Caco-2 (cell line): ENCODE measurements around the gene MMS22L. TPM values are rescaled to one million over a fixed set of nuclear protein-coding genes. Genes with fewer than 3 reads are reported as not detected.

Experiments
- BruUV-seq: library from RNA; stranded (reverse); fragments of 400-500 nt; replicated peaks from 2 replicates; lab custom pipeline; 2021; lab: Mats Ljungman, UMichigan
- CTCF ChIA-PET: fragments of 300-600 bp; sonication (Branson Sonifier 250); formaldehyde crosslinking; loops from one replicate; lab custom pipeline; 2022; ENCODE audit warnings: antibody characterized with exemption; lab: Charles Lee
- POLR2A ChIA-PET: fragments of 300-600 bp; sonication (Branson Sonifier 250); formaldehyde crosslinking; loops from one replicate; lab custom pipeline; 2022; ENCODE audit warnings: antibody characterized with exemption; lab: Charles Lee
- DNase-seq, 2 experiments: peaks; one replicate each; pipeline versions ENCODE4 v3.0.0 to v3.0.0-alpha.2; 2020 to 2022
- H3K27me3 ChIP-seq: replicated peaks from 2 replicates; pipeline ENCODE4 v1.6.0; 2011; ENCODE audit warnings: low read length; ENCODE audit not compliant: control insufficient read depth, insufficient read depth
- H3K36me3 ChIP-seq: 2 replicates; pipeline ENCODE4 v1.5.1; 2011; ENCODE audit warnings: low read length; ENCODE audit not compliant: control insufficient read depth, insufficient read depth
- H3K4me1 ChIP-seq: fragments of 250-450 bp; sonication (Bioruptor Pico); 2 replicates; pipeline ENCODE4 v1.5.1; 2020; ENCODE audit warnings: mild to moderate bottlenecking
- H3K4me3 ChIP-seq: 2 replicates; pipeline ENCODE4 v1.5.1; 2011; ENCODE audit warnings: low read depth, mild to moderate bottlenecking, control low read depth, low read length
- H3K9me3 ChIP-seq: fragments of 250-450 bp; sonication (Bioruptor Pico); 2 replicates; pipeline ENCODE4 v1.5.1; 2020; ENCODE audit warnings: mild to moderate bottlenecking, moderate library complexity
- H3K27ac Mint-ChIP-seq: one replicate; pipeline ENCODE4 v1.8.0; 2022; ENCODE audit warnings: mixed read lengths; ENCODE audit not compliant: unreplicated experiment
- H3K27me3 Mint-ChIP-seq: one replicate; pipeline ENCODE4 v1.8.0; 2022; ENCODE audit warnings: mixed read lengths; ENCODE audit not compliant: insufficient read depth, unreplicated experiment
- H3K36me3 Mint-ChIP-seq: one replicate; pipeline ENCODE4 v1.8.0; 2022; ENCODE audit warnings: mild to moderate bottlenecking, mixed read lengths; ENCODE audit not compliant: insufficient read depth, unreplicated experiment
- H3K4me1 Mint-ChIP-seq: one replicate; pipeline ENCODE4 v1.8.0; 2022; ENCODE audit warnings: low read depth, mixed read lengths; ENCODE audit not compliant: unreplicated experiment
- H3K4me3 Mint-ChIP-seq: one replicate; pipeline ENCODE4 v1.8.0; 2022; ENCODE audit warnings: mild to moderate bottlenecking, moderate library complexity, mixed read lengths; ENCODE audit not compliant: unreplicated experiment
- H3K9me3 Mint-ChIP-seq: one replicate; pipeline ENCODE4 v1.8.0; 2022; ENCODE audit warnings: mixed read lengths; ENCODE audit not compliant: unreplicated experiment
- CTCF ChIP-seq, 2 experiments: fragments of 200-600 bp in 1 of 2; IDR thresholded peaks; 1 replicate in 1 of 2; 2 replicates in 1 of 2; pipeline versions ENCODE4 v1.5.1 to v1.8.0; 2011 to 2022; ENCODE audit warnings: antibody characterized with exemption in 1 of 2, control low read depth in 1 of 2, inconsistent platforms in 1 of 2, low read depth in 1 of 2, low read length in 1 of 2, mild to moderate bottlenecking in 1 of 2, moderate library complexity in 1 of 2; ENCODE audit not compliant: insufficient read depth in 1 of 2, severe bottlenecking in 1 of 2, unreplicated experiment in 1 of 2
- intact Hi-C: fragments of 100-400 bp; cut with micrococcal nuclease; formaldehyde crosslinking; loops from one replicate; pipeline ENCODE4 v1.10.0; 2022; ENCODE audit not compliant: unreplicated experiment
- total RNA-seq: library from RNA; stranded (reverse); gene quantifications from 2 replicates; pipeline ENCODE4 v1.2.3, GENCODE V29; 2022

MMS22L gene
- total RNA-seq, 1 experiment from 2014 or later = 32.1 TPM

DNA sequence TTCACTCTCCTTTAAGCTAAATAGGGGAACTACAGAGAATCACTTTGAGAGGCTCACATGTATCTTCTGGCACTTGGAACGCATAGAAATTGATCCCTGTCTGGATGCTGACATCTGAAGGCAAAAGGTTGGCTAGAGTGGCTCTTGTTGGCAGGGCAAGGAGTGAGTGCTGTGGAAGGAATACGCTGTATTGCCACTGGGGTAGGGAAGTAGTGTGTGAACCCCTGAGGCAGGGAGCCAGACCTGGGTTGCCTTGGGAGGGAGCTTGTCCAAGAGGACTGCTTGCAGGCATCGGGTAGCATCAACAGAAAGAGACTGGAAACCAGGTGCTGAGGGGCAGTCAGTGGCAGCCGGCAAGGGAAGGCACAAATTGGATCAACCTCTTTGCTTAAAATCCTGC, 8.9 kb upstream of the MMS22L start:
- H3K9me3 ChIP-seq = no peaks in the 10 kb centered on the region
- ChIA-PET POLR2A (no interaction called here), CTCF (no interaction called here)
- no peak overlapping the region for H3K4me3 ChIP-seq
- H3K27ac Mint-ChIP-seq = no peak overlapping the region
- peaks cover 7% of the 10 kb centered on the region for H3K4me1 Mint-ChIP-seq
- no TSS peak for BruUV-seq
- H3K4me3 Mint-ChIP-seq = no peak overlapping the region
- H3K36me3 ChIP-seq = no peaks in the 10 kb centered on the region
- no peaks in the 10 kb centered on the region for H3K27me3 ChIP-seq
- H3K36me3 Mint-ChIP-seq = no peaks in the 10 kb centered on the region
- H3K27me3 Mint-ChIP-seq = peaks cover 6% of the 10 kb centered on the region
- H3K9me3 Mint-ChIP-seq = peaks cover 10% of the 10 kb centered on the region
- no peak for DNase-seq
- intact Hi-C loops = no loop called here
- H3K4me1 ChIP-seq = no peaks in the 10 kb centered on the region
- TF ChIP-seq CTCF (IDR thresholded peaks at IDR 0.05; ENCODE audit: insufficient read depth in 1 of 2, low read depth in 1 of 2, low read length in 1 of 2, severe bottlenecking in 1 of 2, unreplicated experiment in 1 of 2) = no peak

DNA sequence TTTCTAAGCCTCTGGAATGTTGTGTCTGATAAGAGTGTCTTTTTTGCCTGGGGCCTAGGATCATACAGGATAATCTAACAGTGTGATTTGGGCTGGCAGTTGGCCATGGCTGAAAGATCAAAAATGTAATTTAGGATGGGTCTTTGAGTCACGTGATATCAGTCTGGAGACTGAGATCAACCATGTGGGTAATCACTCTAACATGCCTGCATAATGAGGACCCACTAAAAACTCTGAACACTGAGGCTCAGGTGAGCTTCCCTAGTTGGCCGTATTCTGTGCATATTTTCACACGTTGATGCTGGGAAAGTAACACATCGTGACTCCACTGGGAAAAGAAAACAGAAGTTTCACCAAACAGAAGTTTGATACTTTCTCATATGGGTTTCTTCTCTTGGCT, 6.3 kb upstream of the MMS22L start:
- H3K36me3 ChIP-seq = no peaks in the 10 kb centered on the region
- H3K4me1 ChIP-seq = no peaks in the 10 kb centered on the region
- H3K27me3 ChIP-seq = no peaks in the 10 kb centered on the region
- Mint-ChIP-seq H3K4me1 (peaks cover 7% of the 10 kb centered on the region), H3K27ac (no peak overlapping the region), H3K27me3 (peaks cover 3% of the 10 kb centered on the region), H3K36me3 (no peaks in the 10 kb centered on the region), H3K4me3 (no peak overlapping the region), H3K9me3 (peaks cover 10% of the 10 kb centered on the region)
- no peaks in the 10 kb centered on the region for H3K9me3 ChIP-seq
- TF ChIP-seq CTCF (IDR thresholded peaks at IDR 0.05; ENCODE audit: insufficient read depth in 1 of 2, low read depth in 1 of 2, low read length in 1 of 2, severe bottlenecking in 1 of 2, unreplicated experiment in 1 of 2) = no peak
- BruUV-seq = no TSS peak
- ChIA-PET POLR2A (no interaction called here), CTCF (no interaction called here)
- H3K4me3 ChIP-seq = no peak overlapping the region
- DNase-seq = no peak
- intact Hi-C loops = loop anchor here (10.0 kb wide), 1 partner anchor 225 kb away; no protein-coding TSS in a partner anchor

DNA sequence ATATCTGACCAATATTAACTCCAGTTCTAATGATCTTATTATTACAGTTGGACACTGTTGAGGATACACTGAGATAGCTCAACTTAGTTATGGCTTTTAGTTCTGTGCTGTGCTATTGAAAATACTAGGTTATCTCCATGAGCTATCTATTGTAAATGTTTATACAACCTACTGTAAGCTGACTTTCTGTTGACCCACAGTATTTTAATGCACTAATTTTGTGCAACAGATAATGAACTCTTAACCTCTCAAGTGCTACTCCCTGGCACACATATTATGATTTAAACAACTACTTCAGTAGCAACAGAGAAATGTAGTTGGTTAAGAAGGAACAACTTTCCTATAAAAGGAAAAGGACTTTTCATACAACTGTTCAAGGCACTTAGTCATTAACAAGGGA, 5.2 kb upstream of the MMS22L start:
- CTCF ChIA-PET = interaction anchor here (0.6 kb wide), 1 partner anchor 73 kb away, joined by 6 read pairs; no protein-coding TSS in a partner anchor
- Mint-ChIP-seq H3K36me3 (no peaks in the 10 kb centered on the region), H3K9me3 (peaks cover 10% of the 10 kb centered on the region), H3K4me3 (no peak overlapping the region), H3K27me3 (no peaks in the 10 kb centered on the region), H3K27ac (no peak overlapping the region), H3K4me1 (peaks cover 7% of the 10 kb centered on the region)
- BruUV-seq = no TSS peak
- intact Hi-C loops = loop anchor here (10.0 kb wide), 1 partner anchor 223 kb away; no protein-coding TSS in a partner anchor
- POLR2A ChIA-PET = no interaction called here
- no peaks in the 10 kb centered on the region for H3K9me3 ChIP-seq
- H3K27me3 ChIP-seq = no peaks in the 10 kb centered on the region
- no peak for DNase-seq
- no peaks in the 10 kb centered on the region for H3K4me1 ChIP-seq
- TF ChIP-seq CTCF (IDR thresholded peaks at IDR 0.05; ENCODE audit: insufficient read depth in 1 of 2, low read depth in 1 of 2, low read length in 1 of 2, severe bottlenecking in 1 of 2, unreplicated experiment in 1 of 2) = no peak
- H3K4me3 ChIP-seq = no peak overlapping the region
- no peaks in the 10 kb centered on the region for H3K36me3 ChIP-seq
